Fibroblast of pulmonary artery (primary cell): Measurements from ENCODE around the gene HNMT.
"Not testable (repeated sequence)": the region's sequence is repeated elsewhere in the genome, so short reads cannot be mapped to it uniquely, and the experiment has no call there.

Experiments used
- DNase-seq: peaks from one replicate; pipeline ENCODE4 v3.0.0-alpha.2; 2010; ENCODE audit warnings: low read depth
- H3K4me3 ChIP-seq: replicated peaks from 2 replicates; pipeline ENCODE4 v1.5.1; 2011; ENCODE audit warnings: low read depth, mild to moderate bottlenecking, control low read depth, low read length, moderate library complexity
- TF ChIP-seq, protein P1 (sequence below): IDR thresholded peaks from 2 replicates; pipeline ENCODE4 v1.5.1; 2011; ENCODE audit warnings: mild to moderate bottlenecking, control low read depth, low read length, inconsistent platforms; ENCODE audit errors: missing control alignments

Gene HNMT

DNA sequence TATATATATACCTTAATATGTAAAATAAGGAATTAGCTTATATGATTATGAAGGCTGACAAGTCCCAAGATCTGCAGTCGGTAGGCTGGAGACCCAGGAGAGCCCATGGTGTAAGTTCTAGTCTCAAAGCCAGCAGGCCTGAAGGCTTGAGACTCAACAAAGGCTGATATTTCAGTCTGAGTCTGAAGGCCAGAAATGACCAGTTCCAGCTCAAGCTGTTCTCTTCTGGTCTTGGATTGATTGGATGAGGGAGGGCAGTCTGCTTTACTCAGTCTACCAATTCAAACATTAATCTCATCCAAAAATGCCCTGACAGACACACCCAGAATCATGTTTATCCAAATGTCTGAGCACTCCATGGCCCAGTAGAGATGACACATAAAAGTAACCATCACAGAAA, 22.0 kb downstream of the HNMT start:
- H3K4me3 ChIP-seq = no peak overlapping the region
- TF ChIP-seq, protein P1, sequence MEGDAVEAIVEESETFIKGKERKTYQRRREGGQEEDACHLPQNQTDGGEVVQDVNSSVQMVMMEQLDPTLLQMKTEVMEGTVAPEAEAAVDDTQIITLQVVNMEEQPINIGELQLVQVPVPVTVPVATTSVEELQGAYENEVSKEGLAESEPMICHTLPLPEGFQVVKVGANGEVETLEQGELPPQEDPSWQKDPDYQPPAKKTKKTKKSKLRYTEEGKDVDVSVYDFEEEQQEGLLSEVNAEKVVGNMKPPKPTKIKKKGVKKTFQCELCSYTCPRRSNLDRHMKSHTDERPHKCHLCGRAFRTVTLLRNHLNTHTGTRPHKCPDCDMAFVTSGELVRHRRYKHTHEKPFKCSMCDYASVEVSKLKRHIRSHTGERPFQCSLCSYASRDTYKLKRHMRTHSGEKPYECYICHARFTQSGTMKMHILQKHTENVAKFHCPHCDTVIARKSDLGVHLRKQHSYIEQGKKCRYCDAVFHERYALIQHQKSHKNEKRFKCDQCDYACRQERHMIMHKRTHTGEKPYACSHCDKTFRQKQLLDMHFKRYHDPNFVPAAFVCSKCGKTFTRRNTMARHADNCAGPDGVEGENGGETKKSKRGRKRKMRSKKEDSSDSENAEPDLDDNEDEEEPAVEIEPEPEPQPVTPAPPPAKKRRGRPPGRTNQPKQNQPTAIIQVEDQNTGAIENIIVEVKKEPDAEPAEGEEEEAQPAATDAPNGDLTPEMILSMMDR = no peak
- DNase-seq = no peak

DNA sequence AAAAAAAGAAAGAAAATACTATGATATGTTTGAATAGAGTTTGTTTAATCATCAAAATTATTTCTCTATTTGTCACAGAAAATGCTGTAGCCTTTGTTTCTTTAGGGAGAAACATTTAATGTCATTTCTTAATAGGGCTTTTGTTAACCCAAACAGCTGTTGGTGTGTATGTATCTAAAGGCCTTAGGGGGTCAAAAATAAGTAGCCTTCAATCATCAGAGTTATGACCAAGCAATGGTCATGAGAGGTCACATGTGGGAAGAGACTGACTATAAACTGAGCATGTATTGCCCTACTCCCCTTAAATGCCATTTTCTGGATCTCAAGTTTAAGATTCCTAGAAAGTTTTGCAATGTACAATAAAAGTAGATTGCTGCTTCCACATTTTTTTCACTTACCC, 22.7 kb downstream of the HNMT start:
- TF ChIP-seq, protein P1 = no peak
- no peak overlapping the region for H3K4me3 ChIP-seq
- no peak for DNase-seq

DNA sequence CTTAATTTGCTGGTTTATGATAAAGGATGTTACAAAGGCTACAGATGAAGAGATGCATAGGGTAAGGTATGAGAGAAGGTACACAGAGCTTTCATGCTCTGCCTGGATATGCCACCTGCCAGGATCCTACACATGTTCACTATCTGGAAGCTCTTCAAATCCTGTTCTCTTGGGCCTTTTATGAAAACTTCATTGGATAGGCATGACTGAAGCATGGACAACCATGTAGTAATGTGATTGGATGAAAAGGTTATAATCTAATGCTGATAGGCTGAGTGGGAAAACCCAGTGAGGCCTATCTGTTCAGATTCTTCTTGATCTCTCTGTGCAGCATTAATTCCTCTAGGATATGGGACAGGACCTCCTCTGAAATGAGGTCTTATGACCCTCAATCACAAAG, 26.8 kb downstream of the HNMT start:
- TF ChIP-seq, protein P1 = no peak
- no peak overlapping the region for H3K4me3 ChIP-seq
- no peak for DNase-seq

DNA sequence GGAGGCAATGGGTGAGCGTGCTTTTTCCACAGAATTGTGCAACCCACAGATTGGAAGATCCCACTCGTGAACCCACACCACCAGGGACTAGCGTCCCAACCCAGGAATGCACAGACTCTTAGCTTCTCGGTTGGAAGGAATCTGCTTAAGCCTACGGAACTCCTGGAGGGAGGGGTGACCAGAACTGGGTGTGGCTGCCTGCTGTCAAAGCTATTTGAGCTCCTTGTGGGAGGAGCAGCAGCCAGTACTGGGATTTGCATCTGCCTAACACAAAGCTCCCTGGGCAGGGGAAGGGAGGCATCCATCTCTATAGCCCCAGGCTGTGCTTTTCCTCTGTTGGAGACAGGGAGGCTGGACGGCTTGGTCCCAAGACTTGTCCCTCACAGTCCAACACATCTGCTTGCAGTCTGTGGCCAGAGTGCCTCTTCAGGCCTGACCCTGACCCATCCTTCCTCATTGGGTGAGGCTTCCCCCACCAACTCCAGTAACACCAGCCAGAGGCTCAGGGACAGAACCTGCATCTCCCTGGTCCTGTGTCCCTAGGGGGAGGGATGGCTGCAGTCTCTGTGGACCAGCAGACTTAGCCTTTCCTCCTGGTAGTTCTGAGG, 27.9 kb downstream of the HNMT start:
- no peak for DNase-seq
- no peak overlapping the region for H3K4me3 ChIP-seq
- TF ChIP-seq, protein P1 = no peak

DNA sequence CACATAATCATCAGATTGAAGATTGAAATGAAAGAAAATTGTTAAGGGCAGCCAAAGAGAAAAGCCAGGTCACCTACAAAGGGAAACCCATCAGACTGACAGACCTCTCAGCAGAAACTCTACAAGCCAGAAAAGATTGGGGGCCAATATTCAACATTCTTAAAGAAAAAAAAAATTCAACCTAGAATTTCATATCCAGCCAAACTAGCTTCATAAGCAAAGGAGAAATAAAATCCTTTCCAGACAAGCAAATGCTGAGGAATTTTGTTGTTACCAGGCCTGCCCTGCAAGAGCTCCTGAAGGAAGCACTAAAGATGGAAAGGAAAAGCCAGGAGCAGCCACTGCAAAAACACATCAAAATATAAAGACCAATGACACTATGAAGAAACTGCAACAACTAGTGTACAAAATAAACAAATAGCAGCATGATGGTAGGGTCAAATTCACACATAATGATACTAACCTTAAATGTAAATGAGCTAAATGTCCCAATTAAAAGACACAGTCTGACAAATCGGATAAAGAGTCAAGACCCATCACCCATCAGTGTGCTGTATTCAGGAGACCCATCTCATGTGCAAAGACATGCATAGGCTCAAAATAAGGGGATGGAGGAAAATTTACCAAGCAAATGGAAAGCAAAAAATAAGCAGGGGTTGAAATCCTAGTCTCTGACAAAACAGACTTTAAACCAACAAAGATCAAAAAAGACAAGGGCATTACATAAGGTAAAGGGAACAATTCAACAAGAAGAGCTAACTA, 29.6 kb downstream of the HNMT start:
- not testable (repeated sequence) for DNase-seq, H3K4me3 ChIP-seq

DNA sequence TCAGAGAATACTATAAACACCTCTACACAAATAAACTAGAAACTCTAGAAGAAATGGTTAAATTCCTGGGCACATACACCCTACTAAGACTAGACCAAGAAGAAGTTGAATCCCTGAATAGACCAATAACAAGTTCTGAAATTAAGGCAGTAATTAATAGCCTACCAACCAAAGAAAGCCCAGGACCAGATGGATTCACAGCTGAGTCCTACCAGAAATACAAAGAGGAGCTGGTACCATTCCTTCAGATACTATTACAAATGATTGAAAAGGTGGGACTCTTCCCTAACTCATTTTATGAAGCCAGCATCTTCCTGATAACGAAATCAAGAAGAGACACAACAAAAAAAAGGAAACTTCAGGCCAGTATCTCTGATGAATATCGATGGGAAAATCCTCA, 31.1 kb downstream of the HNMT start:
- not testable (repeated sequence) for H3K4me3 ChIP-seq, DNase-seq

DNA sequence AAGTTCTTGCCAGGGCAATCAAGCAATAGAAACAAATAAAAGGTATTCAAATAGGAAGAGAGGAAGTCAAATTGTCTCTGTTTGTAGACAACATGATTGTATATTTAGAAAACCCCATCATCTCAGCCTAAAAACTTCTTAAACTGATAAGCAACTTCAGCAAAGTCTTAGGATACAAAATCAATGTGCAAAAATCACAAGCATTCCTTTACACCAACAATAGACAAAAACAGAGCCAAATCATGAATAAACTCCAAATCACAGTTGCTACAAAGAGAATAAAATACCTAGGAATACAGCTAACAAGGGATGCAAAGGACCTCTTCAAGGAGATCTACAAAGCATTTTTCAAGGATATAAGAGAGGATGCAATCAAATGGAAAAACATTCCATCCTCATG, 31.9 kb downstream of the HNMT start:
- DNase-seq, H3K4me3 ChIP-seq: not testable (repeated sequence)

DNA sequence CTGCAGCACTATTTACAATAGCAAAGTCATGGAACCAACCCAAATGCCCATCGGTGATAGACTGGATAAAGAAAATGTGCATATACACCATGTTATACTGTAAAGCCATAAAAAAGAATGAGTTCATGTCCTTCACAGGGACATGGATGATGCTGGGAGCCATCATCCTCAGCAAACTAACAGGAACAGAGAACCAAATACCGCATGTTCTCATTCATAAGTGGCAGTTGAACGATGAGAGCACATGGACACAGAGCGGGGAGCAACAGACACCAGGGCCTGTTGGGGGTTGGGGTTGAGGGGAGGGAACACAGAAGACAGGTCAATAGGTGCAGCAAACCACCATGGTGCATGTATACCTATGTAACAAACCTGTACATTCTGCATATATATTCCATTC, 33.5 kb downstream of the HNMT start:
- TF ChIP-seq, protein P1 = no peak
- DNase-seq = no peak
- H3K4me3 ChIP-seq = no peak overlapping the region
